Measurements from ENCODE around the gene AMY1B.
"Not testable (repeated sequence)": the region's sequence is repeated elsewhere in the genome, so short reads cannot be mapped to it uniquely, and the experiment has no call there.

AMY1B gene

DNA sequence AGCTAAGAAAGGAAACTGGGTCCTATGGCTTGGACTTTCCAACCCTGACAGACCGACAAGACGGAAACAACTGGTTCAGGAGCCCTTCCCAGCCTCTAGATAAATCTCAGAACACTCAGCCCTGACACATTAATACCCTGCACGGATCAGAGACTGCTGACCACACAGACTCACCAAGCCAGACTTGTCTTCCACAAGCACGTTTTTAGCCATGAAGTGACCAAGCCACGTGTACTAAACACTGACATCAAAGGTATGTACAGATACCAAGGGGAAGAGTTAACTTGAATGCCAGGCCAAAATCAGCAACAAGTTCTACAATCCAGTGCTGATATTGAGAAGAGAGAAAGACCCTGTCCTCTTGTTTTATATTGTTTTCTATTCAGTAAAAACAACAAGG is at the start of gene AMY1B:
Gene AMY1B, minus strand, starts transcription at position 101 of the 400 bp plus-strand sequence. CDS start 571 bp downstream, outside the sequence.
- not testable (repeated sequence) for H3K4me3 ChIP-seq (ENCODE audit: control insufficient read depth, low read depth, low read length)

GRCh38 chr1:103745040-103745439 is 49.0 kb upstream of the AMY1B start:
- not testable (repeated sequence) for H3K4me3 ChIP-seq (ENCODE audit: control insufficient read depth, low read depth, low read length); DNase-seq (ENCODE audit: low read depth)

More for the DNA sequence above, at the start of gene AMY1B:
- not testable (repeated sequence) for DNase-seq (ENCODE audit: low read depth)

GRCh38 chr1:103744449-103744848 is 48.4 kb upstream of the AMY1B start:
- H3K4me3 ChIP-seq (ENCODE audit: control insufficient read depth, low read depth, low read length); DNase-seq (ENCODE audit: low read depth): not testable (repeated sequence)

- H3K4me3 ChIP-seq (ENCODE audit: control insufficient read depth, low read depth, low read length); DNase-seq (ENCODE audit: low read depth): not testable (repeated sequence)
Measured at GRCh38 chr1:103738031-103738430, 42.0 kb upstream of the AMY1B start.

GRCh38 chr1:103735334-103735733 is 39.3 kb upstream of the AMY1B start:
- H3K4me3 ChIP-seq (ENCODE audit: control insufficient read depth, low read depth, low read length); DNase-seq (ENCODE audit: low read depth): not testable (repeated sequence)

- DNase-seq (ENCODE audit: low read depth); H3K4me3 ChIP-seq (ENCODE audit: control insufficient read depth, low read depth, low read length): not testable (repeated sequence)
Measured at GRCh38 chr1:103721473-103721872, 25.5 kb upstream of the AMY1B start.

GRCh38 chr1:103717404-103717803 is 21.4 kb upstream of the AMY1B start:
- not testable (repeated sequence) for DNase-seq (ENCODE audit: low read depth); H3K4me3 ChIP-seq (ENCODE audit: control insufficient read depth, low read depth, low read length)

DNA sequence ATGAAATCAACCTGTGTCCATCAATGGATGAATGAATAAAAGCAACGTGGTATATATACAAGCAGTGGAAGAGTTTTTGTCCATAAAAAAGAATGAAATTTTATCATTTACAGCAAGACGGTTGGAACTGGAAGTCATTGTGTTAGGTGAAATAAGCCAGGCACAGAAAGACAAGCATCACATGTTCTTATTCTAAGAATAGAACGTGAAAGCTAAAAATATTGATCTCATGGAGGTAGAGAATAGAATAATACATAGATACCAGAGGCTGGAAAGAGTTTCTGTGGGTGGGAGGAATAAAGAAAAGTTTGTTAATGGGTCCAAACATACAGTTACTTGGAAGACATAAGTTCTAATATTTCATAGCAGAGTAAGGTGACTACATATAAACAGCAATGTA is 14.4 kb upstream of the AMY1B start:
- DNase-seq (ENCODE audit: low read depth); H3K4me3 ChIP-seq (ENCODE audit: control insufficient read depth, low read depth, low read length): not testable (repeated sequence)

DNA sequence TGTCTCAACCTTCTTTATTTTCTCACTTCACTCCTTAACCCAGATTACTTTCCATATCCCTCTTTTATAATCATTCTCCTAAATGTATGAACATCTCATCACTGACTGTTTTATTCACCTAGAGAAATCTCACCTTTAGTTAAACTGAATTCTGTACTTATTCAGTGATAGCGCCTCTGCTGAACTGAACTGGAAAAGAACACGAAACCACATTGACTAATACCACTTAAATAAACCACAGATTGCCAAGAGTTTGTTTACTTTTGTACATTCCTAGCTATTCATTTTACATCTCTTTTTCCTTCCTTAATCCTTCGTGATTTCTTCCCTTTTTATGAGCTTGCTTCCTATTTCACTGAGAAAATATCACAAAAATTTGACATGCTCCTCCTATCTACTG is 11.7 kb upstream of the AMY1B start:
- H3K4me3 ChIP-seq (ENCODE audit: control insufficient read depth, low read depth, low read length); DNase-seq (ENCODE audit: low read depth): not testable (repeated sequence)

GRCh38 chr1:103701256-103701655 is 5.2 kb upstream of the AMY1B start:
- not testable (repeated sequence) for H3K4me3 ChIP-seq (ENCODE audit: control insufficient read depth, low read depth, low read length); DNase-seq (ENCODE audit: low read depth)

GRCh38 chr1:103700669-103701068 is 4.7 kb upstream of the AMY1B start:
- not testable (repeated sequence) for H3K4me3 ChIP-seq (ENCODE audit: control insufficient read depth, low read depth, low read length); DNase-seq (ENCODE audit: low read depth)

GRCh38 chr1:103697430-103697829 is 1.4 kb upstream of the AMY1B start:
- DNase-seq (ENCODE audit: low read depth); H3K4me3 ChIP-seq (ENCODE audit: control insufficient read depth, low read depth, low read length): not testable (repeated sequence)

DNA sequence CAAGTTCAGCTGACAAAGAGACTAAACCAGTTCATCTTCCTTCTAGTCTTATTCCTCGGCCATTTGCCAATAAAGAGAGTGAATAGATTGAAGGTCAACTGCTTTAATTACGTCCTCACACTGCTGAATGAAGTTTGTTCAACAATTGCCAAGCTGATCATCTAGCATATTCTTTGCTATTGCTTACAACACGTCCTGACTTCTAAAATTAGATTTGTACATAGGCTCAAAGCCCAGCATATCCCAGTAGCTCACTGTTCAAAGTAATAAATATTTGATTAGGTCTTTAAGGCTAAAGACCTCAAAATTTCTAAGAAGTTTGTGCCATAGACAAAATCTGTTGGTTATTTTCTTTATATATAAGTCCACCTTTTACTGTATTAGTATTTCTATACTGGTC is 19.7 kb downstream of the AMY1B start:
- not testable (repeated sequence) for H3K4me3 ChIP-seq (ENCODE audit: control insufficient read depth, low read depth, low read length); DNase-seq (ENCODE audit: low read depth)

DNA sequence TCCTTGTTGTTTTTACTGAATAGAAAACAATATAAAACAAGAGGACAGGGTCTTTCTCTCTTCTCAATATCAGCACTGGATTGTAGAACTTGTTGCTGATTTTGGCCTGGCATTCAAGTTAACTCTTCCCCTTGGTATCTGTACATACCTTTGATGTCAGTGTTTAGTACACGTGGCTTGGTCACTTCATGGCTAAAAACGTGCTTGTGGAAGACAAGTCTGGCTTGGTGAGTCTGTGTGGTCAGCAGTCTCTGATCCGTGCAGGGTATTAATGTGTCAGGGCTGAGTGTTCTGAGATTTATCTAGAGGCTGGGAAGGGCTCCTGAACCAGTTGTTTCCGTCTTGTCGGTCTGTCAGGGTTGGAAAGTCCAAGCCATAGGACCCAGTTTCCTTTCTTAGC is 40.5 kb downstream of the AMY1B start, which contains the start of gene AMY1A:
Gene AMY1A, plus strand, starts transcription at position 301 of the 400 bp plus-strand sequence. CDS start 571 bp downstream, outside the sequence.
- not testable (repeated sequence) for DNase-seq (ENCODE audit: low read depth); H3K4me3 ChIP-seq (ENCODE audit: control insufficient read depth, low read depth, low read length)

GRCh38 chr1:103654133-103654532 is 41.9 kb downstream of the AMY1B start:
- H3K4me3 ChIP-seq (ENCODE audit: control insufficient read depth, low read depth, low read length); DNase-seq (ENCODE audit: low read depth): not testable (repeated sequence)

GRCh38 chr1:103650889-103651288 is 45.1 kb downstream of the AMY1B start:
- DNase-seq (ENCODE audit: low read depth); H3K4me3 ChIP-seq (ENCODE audit: control insufficient read depth, low read depth, low read length): not testable (repeated sequence)

GRCh38 chr1:103650305-103650704 is 45.7 kb downstream of the AMY1B start:
- DNase-seq (ENCODE audit: low read depth); H3K4me3 ChIP-seq (ENCODE audit: control insufficient read depth, low read depth, low read length): not testable (repeated sequence)

- not testable (repeated sequence) for DNase-seq (ENCODE audit: low read depth)
Measured at GRCh38 chr1:103643908-103644307, 52.1 kb downstream of the AMY1B start.

GRCh38 chr1:103641194-103641593 is 54.8 kb downstream of the AMY1B start:
- DNase-seq (ENCODE audit: low read depth); H3K4me3 ChIP-seq (ENCODE audit: control insufficient read depth, low read depth, low read length): not testable (repeated sequence)

More at GRCh38 chr1:103643908-103644307, 52.1 kb downstream of the AMY1B start:
- H3K4me3 ChIP-seq (ENCODE audit: control insufficient read depth, low read depth, low read length), result not testable (repeated sequence)

All from fibroblast of mammary gland (primary cell).